Measurements from ENCODE around the gene YLPM1.

Gene YLPM1

DNA sequence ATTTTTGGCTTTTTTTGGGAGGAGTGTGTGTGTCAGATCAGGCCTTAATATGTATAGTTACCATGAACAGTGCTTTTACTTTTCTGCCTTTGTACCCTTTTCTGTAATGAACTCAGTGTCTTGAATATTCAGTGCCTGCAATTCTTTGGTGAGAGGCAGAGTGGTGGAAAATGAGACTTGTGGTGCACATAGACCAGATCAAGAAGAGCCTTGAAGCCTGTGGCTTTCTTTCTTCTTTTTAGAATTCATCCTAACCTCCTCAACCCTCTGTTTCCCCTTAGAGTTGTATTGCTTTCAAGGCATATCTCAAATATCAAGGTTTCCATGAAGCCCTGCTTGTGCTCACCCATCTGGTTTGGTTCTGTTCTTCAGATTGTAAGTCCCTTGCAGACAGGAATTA, 2.6 kb downstream of the YLPM1 start:
- Mint-ChIP-seq H3K4me3 (peak overlapping the region; percentile 94), H3K36me3 (peaks cover 5% of the 10 kb centered on the region), H3K27me3 (no peaks in the 10 kb centered on the region), H3K4me1 (ENCODE audit: low read depth) (peaks cover 62% of the 10 kb centered on the region), H3K9me3 (ENCODE audit: low read depth) (no peaks in the 10 kb centered on the region), H3K27ac (peak overlapping the region; percentile 72)

DNA sequence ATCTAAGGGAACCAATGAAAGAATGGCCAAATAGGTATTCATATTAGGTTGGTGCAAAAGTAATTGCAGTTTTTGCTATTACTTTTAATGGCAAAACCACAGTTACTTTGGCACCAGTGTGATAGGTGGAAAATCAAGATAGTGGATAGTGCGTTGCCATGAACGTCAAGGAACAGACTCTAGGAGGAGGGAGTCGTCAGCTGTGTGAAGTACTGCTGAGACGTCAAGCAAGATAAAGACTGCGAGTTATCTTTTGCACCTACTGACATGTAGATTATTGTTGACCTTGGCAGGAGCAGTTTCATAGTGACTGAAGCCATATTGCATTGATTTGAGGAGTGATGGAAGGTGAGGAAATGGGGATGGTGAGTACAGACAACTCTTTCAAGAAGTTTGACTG, 8.3 kb downstream of the YLPM1 start:
- no peaks in the 10 kb centered on the region for H3K9me3 Mint-ChIP-seq (ENCODE audit: low read depth)
- peaks cover 62% of the 10 kb centered on the region for H3K4me1 Mint-ChIP-seq (ENCODE audit: low read depth)
- H3K27ac Mint-ChIP-seq = peak overlapping the region; percentile 22
- no peak overlapping the region for H3K4me3 Mint-ChIP-seq
- peaks cover 5% of the 10 kb centered on the region for H3K36me3 Mint-ChIP-seq
- H3K27me3 Mint-ChIP-seq = no peaks in the 10 kb centered on the region

DNA sequence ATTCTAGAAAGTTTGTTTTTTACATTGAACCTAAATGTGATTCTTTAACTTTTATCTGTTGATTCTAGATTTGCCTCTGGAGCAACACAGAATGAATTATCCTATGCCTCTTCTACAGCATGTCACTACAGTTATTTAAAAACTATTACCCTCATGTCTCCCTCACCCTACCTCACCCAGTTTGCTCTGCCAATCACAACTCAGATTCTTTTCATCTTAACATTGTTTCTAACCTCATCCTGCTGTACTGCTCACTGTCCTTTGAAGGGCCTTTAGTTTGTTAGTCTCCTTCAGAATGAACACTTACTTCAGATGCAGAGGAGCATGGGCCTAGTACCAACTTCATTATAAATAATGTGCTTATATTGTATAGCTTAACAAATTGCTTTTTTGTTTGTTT, 21.5 kb downstream of the YLPM1 start:
- H3K4me1 Mint-ChIP-seq (ENCODE audit: low read depth) = peaks cover 41% of the 10 kb centered on the region
- H3K27ac Mint-ChIP-seq = peak overlapping the region; percentile 82
- H3K4me3 Mint-ChIP-seq = peak overlapping the region; percentile 41
- H3K36me3 Mint-ChIP-seq = peaks cover 18% of the 10 kb centered on the region
- no peaks in the 10 kb centered on the region for H3K9me3 Mint-ChIP-seq (ENCODE audit: low read depth)
- H3K27me3 Mint-ChIP-seq = no peaks in the 10 kb centered on the region

DNA sequence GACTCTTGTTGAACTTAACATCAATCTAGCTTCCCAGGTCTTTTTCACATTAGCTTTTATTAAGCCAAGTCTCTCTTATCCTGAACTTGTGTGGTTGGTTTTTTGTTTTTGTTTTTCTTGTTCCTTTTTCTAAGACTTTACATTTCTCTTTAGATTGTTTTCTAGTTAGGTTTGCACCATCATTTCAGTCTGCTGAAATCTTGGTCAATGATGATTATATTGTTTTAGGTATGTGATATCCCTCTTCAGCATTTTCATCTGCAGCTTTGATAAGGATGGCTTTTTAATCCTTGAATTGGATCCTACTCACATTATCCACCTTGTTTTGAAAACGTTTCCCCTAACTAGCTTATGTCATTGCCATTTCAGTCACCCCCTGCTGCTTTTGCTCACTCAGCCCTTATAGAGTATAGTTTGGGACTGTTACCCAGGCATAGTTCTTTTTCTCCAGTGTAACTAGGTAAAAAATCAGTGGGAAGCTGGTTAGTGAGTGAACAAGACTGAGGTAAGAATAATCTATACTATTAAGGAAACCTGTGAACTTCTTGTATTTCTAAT, 22.0 kb downstream of the YLPM1 start:
- Mint-ChIP-seq H3K36me3 (peaks cover 18% of the 10 kb centered on the region), H3K4me1 (ENCODE audit: low read depth) (peaks cover 41% of the 10 kb centered on the region), H3K9me3 (ENCODE audit: low read depth) (no peaks in the 10 kb centered on the region), H3K27ac (peak overlapping the region; percentile 82), H3K27me3 (no peaks in the 10 kb centered on the region), H3K4me3 (peak overlapping the region; percentile 41)

DNA sequence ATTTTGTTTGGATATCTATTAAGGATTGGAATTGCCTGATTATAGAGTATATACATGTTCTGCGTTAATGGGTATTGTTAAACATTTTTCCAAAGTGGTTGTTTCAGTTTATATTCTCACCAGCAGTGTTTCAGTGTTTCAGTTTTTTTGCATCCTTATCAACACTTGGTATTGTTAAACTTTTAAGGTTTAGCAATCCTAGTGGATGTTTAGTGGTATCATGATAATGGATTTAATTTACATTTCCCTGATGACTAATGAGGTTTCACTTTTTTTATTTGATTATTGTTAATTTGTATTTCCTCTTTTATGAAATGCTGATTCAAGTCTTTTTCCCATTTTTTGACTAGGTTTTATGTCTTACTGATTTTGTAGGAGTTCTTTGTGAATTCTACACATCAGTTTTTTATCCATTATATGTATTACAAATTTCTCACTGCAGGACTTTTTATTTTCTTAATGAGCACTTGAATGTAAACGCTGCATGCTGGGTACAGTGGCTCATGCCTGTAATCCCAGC, 23.7 kb downstream of the YLPM1 start:
- Mint-ChIP-seq H3K4me3 (no peak overlapping the region), H3K36me3 (peaks cover 18% of the 10 kb centered on the region), H3K27ac (peak overlapping the region; percentile 67), H3K9me3 (ENCODE audit: low read depth) (peaks cover 3% of the 10 kb centered on the region), H3K4me1 (ENCODE audit: low read depth) (peaks cover 46% of the 10 kb centered on the region), H3K27me3 (no peaks in the 10 kb centered on the region)

DNA sequence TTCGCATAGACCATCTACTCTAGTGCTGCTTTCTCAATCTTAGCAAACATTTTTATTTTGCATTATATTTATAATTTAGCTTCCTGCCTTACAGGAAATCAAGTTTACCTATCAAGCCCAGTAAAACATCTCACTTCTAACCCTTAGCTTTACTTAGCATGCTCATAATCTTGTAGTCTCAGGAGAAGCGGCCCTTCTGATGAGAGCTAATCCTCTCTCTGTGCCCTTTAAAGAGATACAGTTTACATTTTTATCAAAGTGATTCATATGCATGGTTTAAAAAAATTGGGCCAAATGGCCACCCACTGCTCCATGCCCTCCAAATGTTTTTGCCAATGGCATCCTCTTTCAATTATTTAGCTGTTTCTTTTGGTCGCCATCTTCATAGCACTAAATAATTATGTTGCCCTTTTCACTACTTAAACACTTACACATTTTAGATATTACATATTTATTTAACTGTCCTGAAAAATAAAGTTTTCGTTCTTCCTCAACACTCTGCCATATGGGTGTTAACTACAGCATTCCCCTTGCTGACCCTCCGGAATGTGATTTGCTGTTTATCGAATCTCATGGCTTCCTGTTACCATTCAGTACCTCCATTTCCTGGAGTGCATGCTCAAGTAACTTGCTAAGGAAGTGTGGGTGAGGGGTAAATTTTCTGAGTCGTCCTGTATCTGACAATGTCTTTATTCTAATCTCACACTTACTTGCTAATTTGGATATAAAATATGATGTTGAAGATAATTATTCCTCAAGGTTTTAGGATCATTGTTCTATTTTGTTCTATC, 29.3 kb downstream of the YLPM1 start:
- no peaks in the 10 kb centered on the region for H3K27me3 Mint-ChIP-seq
- peak overlapping the region; percentile 95 for H3K27ac Mint-ChIP-seq
- H3K4me1 Mint-ChIP-seq (ENCODE audit: low read depth) = peaks cover 51% of the 10 kb centered on the region
- peak overlapping the region; percentile 76 for H3K4me3 Mint-ChIP-seq
- peaks cover 6% of the 10 kb centered on the region for H3K36me3 Mint-ChIP-seq
- peaks cover 3% of the 10 kb centered on the region for H3K9me3 Mint-ChIP-seq (ENCODE audit: low read depth)

DNA sequence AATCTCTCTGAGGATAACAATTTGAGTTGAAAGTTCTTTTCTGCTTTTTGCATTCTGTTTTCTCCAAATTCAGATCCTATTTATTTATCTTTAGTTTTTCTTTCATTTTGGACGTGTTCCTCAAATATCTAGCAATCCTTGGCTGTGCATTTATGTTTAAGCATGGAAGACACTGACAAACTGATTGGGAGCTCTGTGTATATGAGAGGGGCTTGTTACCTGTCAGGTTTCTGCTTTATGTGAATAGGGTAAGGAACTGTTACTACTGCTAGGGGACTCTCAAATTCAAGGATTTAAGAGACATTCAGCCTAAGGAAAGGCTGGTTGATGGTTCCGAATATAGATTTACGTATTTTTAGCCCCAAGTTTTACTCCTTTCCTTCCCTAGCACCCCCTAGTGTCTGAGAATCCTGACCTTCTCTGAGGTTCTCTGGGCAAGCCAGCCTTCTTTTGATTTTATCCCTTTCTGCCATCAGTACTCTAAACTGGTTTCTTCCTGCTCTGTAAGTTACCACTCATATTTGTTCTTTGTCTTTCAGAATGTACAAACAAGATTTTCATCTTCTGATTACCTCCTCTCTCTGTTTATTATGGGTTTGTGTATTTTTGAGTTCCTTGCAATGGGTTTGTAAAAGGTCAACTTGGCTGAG, 30.5 kb downstream of the YLPM1 start:
- H3K27ac Mint-ChIP-seq = peak overlapping the region; percentile 95
- H3K4me1 Mint-ChIP-seq (ENCODE audit: low read depth) = peaks cover 51% of the 10 kb centered on the region
- peak overlapping the region; percentile 76 for H3K4me3 Mint-ChIP-seq
- H3K36me3 Mint-ChIP-seq = peaks cover 6% of the 10 kb centered on the region
- H3K27me3 Mint-ChIP-seq = no peaks in the 10 kb centered on the region
- H3K9me3 Mint-ChIP-seq (ENCODE audit: low read depth) = peaks cover 3% of the 10 kb centered on the region

DNA sequence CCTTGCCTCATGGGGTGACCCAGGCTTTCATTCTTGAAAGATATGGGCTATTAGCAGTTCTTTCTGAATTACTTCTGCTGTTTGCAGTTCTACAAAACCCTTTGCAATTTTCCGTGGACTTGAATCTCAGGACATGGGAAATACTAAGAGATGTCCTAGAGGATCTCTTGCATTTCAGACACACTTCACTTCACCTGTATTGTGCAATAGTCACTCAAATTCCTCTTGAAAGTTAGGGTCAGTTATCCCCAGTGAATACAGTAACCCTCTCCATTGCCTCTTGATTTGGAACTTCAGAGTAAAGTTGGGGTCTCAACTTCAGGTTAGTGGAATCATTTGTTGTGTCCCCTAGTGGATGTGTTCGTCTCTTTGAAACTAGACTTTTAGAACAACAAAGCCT, 31.8 kb downstream of the YLPM1 start:
- peaks cover 8% of the 10 kb centered on the region for H3K36me3 Mint-ChIP-seq
- peaks cover 3% of the 10 kb centered on the region for H3K9me3 Mint-ChIP-seq (ENCODE audit: low read depth)
- H3K4me3 Mint-ChIP-seq = no peak overlapping the region
- peaks cover 56% of the 10 kb centered on the region for H3K4me1 Mint-ChIP-seq (ENCODE audit: low read depth)
- peak overlapping the region; percentile 36 for H3K27ac Mint-ChIP-seq
- no peaks in the 10 kb centered on the region for H3K27me3 Mint-ChIP-seq

DNA sequence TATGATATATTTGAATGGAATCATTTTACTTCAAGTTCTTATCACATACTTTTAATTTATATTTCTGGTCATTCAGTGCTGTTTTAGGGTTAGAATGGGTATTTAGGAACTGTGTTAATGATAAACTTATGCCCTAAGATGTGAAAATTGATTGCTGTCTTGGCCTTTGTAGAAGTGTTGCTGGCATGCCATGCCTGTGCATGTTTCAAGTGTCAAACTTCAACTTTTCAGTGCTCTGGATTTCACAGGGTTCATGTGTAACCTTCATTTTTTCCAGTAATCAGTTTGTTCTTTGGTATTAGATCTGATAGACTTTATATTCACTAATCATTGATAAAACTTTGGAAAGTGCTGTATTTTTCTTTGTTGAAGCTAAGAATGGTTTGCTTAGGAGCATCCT, 36.6 kb downstream of the YLPM1 start:
- Mint-ChIP-seq H3K4me1 (ENCODE audit: low read depth) (peaks cover 24% of the 10 kb centered on the region), H3K36me3 (peaks cover 13% of the 10 kb centered on the region), H3K27ac (no peak overlapping the region), H3K4me3 (no peak overlapping the region), H3K27me3 (no peaks in the 10 kb centered on the region), H3K9me3 (ENCODE audit: low read depth) (no peaks in the 10 kb centered on the region)

DNA sequence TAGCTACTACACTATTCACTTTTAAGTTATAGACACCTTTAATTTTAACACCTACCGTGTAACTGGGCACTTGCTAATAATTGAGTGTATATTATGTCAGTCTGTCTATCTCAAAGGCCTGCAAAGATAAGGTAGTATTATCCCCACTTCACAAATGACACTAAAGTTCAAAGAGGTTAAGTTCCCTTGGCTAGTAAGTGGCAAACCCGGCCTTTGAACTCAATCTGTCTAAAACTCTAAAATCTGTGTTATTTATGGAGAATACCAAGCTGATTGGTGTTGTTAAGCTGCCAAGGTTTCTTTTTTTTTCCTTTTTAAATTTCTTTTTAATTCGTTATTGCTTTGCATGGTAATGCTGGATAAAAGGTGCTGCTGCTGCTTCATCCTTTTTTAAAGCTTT, 37.7 kb downstream of the YLPM1 start:
- Mint-ChIP-seq H3K27me3 (no peaks in the 10 kb centered on the region), H3K36me3 (peaks cover 13% of the 10 kb centered on the region), H3K27ac (no peak overlapping the region), H3K4me3 (no peak overlapping the region), H3K9me3 (ENCODE audit: low read depth) (no peaks in the 10 kb centered on the region), H3K4me1 (ENCODE audit: low read depth) (peaks cover 16% of the 10 kb centered on the region)

DNA sequence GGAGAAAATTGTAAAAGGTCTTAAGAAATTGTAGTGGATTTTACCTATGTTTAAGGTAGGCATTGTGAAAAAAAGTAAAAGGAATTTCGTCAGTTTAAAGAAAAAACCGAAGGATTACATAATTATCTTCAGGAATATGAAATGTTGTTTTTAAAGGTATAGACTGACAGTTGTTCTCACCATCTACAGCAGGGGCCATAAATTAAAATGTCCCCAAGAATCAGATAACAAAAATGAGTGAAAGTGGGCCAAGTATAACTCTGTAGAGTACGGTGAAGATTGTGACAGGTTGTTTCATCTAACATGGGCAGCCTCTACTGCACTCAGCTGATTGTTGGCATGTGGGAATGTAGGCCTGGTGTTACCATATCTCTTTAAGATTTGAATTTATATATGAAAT, 38.3 kb downstream of the YLPM1 start:
- Mint-ChIP-seq H3K27me3 (no peaks in the 10 kb centered on the region), H3K4me1 (ENCODE audit: low read depth) (peaks cover 13% of the 10 kb centered on the region), H3K27ac (no peak overlapping the region), H3K36me3 (peaks cover 13% of the 10 kb centered on the region), H3K4me3 (no peak overlapping the region), H3K9me3 (ENCODE audit: low read depth) (no peaks in the 10 kb centered on the region)

DNA sequence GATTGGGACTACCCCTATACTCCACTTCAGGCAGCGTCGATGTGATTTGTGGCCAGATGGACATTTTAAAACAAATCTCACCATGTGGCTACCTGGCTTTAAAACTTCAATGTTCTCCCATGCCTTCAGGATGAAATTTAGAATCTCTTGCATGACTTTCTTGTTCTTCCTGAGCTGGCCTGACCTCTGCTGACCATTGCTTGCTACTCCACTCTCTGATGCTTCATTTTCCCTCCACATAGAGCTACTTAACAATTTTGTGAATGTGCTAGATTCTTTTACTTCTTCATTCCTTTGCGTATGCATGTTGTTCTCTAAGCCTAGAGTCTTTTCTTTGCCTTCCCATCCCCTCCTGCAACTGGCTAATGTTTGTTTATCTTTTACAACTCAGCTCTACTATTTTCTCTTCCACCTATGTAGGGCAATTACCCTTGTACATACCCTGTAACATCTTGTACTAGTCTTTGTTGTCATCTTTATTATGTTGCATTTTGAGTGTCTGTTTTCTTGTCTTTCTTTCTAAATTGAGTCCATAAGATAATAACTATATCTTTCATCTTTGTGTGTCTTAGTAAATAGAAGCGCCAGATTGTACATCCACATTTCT, 41.2 kb downstream of the YLPM1 start:
- Mint-ChIP-seq H3K9me3 (ENCODE audit: low read depth) (no peaks in the 10 kb centered on the region), H3K27me3 (no peaks in the 10 kb centered on the region), H3K36me3 (peaks cover 11% of the 10 kb centered on the region), H3K4me3 (no peak overlapping the region), H3K27ac (no peak overlapping the region), H3K4me1 (ENCODE audit: low read depth) (peaks cover 6% of the 10 kb centered on the region)

DNA sequence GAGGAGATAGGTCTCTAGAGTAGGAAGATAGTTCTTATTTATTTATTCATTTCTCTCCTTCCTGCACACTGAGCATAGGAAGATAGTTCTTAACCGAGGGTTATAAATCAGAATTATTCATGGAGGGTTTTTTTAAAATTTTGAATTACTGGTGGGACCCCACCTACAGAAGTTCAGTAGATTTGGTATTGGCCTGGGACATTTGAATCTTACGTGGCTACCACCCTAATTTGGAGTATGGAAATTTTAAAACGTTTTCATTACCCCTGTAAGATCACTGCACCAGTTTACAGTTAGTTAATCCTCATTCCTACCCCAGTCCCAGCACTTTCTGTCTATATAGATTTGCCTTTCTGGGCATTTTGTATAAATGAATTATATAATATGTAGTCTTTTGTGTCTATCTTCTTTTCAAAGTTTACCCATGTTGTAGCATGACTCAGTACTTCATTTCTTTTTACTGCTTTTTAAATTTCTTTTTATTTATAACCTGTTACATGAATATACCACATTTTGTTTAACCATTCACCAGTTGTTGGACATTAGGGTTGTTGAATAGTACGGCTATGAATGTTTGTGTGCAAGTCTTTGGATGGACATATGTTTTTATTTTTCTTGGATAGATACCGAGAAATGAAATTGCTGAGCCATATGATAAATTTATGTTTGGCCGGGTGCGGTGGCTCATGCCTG, 44.9 kb downstream of the YLPM1 start:
- Mint-ChIP-seq H3K4me3 (no peak overlapping the region), H3K9me3 (ENCODE audit: low read depth) (no peaks in the 10 kb centered on the region), H3K27ac (no peak overlapping the region), H3K36me3 (peaks cover 18% of the 10 kb centered on the region), H3K4me1 (ENCODE audit: low read depth) (no peaks in the 10 kb centered on the region), H3K27me3 (no peaks in the 10 kb centered on the region)

DNA sequence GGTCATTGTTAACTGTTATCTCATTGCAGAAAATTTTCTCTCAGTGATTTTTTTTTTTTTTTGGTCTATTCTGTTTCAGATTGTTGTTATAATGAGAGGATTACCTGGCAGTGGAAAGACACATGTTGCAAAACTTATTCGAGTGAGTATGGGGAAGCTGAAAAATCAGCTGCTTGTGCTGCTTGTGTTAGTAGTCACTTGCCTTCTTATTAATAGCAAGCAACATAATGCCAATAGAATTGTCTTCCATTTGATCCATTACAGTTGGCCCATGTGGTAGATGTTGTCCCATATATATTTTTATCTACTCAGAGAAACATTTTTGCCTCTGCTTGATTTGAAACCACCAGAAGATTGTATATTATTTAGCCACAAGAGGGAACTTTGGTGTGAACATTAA, 53.0 kb downstream of the YLPM1 start:
- H3K4me3 Mint-ChIP-seq = no peak overlapping the region
- H3K4me1 Mint-ChIP-seq (ENCODE audit: low read depth) = no peaks in the 10 kb centered on the region
- no peaks in the 10 kb centered on the region for H3K27me3 Mint-ChIP-seq
- H3K27ac Mint-ChIP-seq = no peak overlapping the region
- peaks cover 22% of the 10 kb centered on the region for H3K36me3 Mint-ChIP-seq
- H3K9me3 Mint-ChIP-seq (ENCODE audit: low read depth) = no peaks in the 10 kb centered on the region
